Osteocyte (in vitro differentiated cells): ENCODE data around the gene SETD7. TPM values are rescaled to one million over a fixed set of nuclear protein-coding genes. Genes with fewer than 3 reads are reported as not detected.

Experiments
- DNase-seq: peaks from one replicate; pipeline ENCODE4 v3.0.0; 2021; ENCODE audit warnings: mixed read lengths; ENCODE audit not compliant: unreplicated experiment; ENCODE audit errors: extremely low spot score
- H3K27ac Mint-ChIP-seq: one replicate; pipeline ENCODE4 v1.8.0; 2021; ENCODE audit warnings: mild to moderate bottlenecking, mixed read lengths; ENCODE audit not compliant: unreplicated experiment
- H3K27me3 Mint-ChIP-seq: one replicate; pipeline ENCODE4 v1.8.0; 2021; ENCODE audit warnings: mixed read lengths; ENCODE audit not compliant: unreplicated experiment
- H3K36me3 Mint-ChIP-seq: one replicate; pipeline ENCODE4 v1.8.0; 2021; ENCODE audit warnings: mixed read lengths; ENCODE audit not compliant: unreplicated experiment
- H3K4me1 Mint-ChIP-seq: one replicate; pipeline ENCODE4 v1.8.0; 2021; ENCODE audit warnings: mixed read lengths; ENCODE audit not compliant: unreplicated experiment
- H3K4me3 Mint-ChIP-seq: one replicate; pipeline ENCODE4 v1.8.0; 2021; ENCODE audit warnings: mild to moderate bottlenecking, moderate library complexity, mixed read lengths; ENCODE audit not compliant: unreplicated experiment
- H3K9me3 Mint-ChIP-seq: one replicate; pipeline ENCODE4 v1.8.0; 2021; ENCODE audit warnings: mixed read lengths; ENCODE audit not compliant: unreplicated experiment
- total RNA-seq: library from RNA; stranded (reverse); gene quantifications from 2 replicates; pipeline ENCODE4 v1.2.1, GENCODE V29; 2021
- TF ChIP-seq, protein P1 (sequence below): fragments of 200-600 bp; sonication (generic); IDR thresholded peaks from 2 replicates; pipeline ENCODE4 v1.5.0; 2021; ENCODE audit warnings: antibody characterized with exemption, mild to moderate bottlenecking, moderate library complexity

Gene SETD7
- total RNA-seq, 1 donor from 2014 or later: 44.2 TPM

DNA sequence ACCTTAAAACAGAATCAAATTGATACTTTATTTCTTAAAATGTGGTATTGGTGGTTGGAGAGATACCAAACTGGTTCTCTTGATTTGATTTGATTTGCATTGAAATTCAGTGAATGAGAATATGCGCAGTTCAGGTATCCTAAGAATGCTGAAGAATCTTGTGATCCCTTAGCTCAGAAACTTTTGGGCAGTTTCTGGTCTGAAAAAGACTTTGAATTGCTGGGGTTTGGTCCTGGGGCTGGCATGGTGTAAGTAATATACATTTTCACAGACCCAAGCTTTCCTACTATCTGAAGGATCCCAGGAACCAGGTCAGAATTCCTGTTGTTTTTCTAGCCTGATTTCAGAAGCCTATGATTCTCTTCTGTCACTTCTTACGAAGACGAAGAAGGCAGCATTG is 95.5 kb downstream of the SETD7 start:
- peaks cover 49% of the 10 kb centered on the region for H3K4me1 Mint-ChIP-seq
- no peaks in the 10 kb centered on the region for H3K9me3 Mint-ChIP-seq

DNA sequence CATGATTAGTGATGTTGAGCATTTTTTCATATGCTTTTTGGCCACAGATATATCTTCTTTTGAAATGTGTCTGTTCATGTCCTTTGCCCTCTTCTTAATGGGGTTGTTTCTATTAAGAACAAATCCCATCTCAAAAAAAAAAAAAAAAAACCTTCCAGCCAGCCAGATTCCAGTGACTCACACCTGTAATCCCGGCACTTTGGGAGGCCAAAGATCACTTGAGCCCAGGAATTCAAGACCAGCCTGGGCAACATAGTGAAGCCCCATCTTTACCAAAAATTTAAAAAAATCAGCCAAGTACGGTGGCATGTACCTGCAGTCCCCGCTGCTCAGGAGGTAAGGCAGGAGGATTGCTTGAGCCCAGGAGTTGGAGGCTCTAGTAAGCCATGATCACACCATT is 97.0 kb downstream of the SETD7 start:
- Mint-ChIP-seq H3K27ac (peak overlapping the region; percentile 66), H3K4me1 (peaks cover 56% of the 10 kb centered on the region), H3K9me3 (no peaks in the 10 kb centered on the region), H3K36me3 (peaks cover 8% of the 10 kb centered on the region), H3K4me3 (no peak overlapping the region), H3K27me3 (no peaks in the 10 kb centered on the region)
- TF ChIP-seq, protein P1, sequence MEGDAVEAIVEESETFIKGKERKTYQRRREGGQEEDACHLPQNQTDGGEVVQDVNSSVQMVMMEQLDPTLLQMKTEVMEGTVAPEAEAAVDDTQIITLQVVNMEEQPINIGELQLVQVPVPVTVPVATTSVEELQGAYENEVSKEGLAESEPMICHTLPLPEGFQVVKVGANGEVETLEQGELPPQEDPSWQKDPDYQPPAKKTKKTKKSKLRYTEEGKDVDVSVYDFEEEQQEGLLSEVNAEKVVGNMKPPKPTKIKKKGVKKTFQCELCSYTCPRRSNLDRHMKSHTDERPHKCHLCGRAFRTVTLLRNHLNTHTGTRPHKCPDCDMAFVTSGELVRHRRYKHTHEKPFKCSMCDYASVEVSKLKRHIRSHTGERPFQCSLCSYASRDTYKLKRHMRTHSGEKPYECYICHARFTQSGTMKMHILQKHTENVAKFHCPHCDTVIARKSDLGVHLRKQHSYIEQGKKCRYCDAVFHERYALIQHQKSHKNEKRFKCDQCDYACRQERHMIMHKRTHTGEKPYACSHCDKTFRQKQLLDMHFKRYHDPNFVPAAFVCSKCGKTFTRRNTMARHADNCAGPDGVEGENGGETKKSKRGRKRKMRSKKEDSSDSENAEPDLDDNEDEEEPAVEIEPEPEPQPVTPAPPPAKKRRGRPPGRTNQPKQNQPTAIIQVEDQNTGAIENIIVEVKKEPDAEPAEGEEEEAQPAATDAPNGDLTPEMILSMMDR: no peak
- DNase-seq: no peak

More for the DNA sequence above, 95.5 kb downstream of the SETD7 start:
- H3K27ac Mint-ChIP-seq: no peak overlapping the region
- no peak overlapping the region for H3K4me3 Mint-ChIP-seq
- TF ChIP-seq, protein P1: no peak
- no peak for DNase-seq
- H3K27me3 Mint-ChIP-seq: no peaks in the 10 kb centered on the region
- peaks cover 9% of the 10 kb centered on the region for H3K36me3 Mint-ChIP-seq

DNA sequence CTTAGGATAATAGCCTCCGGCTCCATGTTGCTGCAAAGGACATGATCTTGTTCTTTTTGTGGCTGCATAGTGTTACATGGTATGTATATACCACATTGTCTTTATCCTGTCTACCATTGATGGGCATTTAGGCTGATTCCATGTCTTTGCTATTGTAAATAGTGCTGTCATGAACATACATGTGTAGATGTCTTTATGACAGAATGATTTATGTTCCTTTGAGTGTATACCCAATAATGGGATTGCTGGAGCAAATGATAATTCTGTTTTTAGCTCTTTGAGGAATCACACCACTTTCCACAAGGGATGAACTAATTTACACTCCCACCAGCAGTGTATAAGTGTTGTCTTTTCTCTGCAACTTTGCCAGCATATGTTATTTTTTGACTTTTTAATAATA is 97.5 kb downstream of the SETD7 start:
- H3K27ac Mint-ChIP-seq: peak overlapping the region; percentile 66
- no peaks in the 10 kb centered on the region for H3K9me3 Mint-ChIP-seq
- DNase-seq: no peak
- no peaks in the 10 kb centered on the region for H3K27me3 Mint-ChIP-seq
- peaks cover 53% of the 10 kb centered on the region for H3K4me1 Mint-ChIP-seq
- TF ChIP-seq, protein P1: no peak
- H3K36me3 Mint-ChIP-seq: peaks cover 4% of the 10 kb centered on the region
- no peak overlapping the region for H3K4me3 Mint-ChIP-seq

DNA sequence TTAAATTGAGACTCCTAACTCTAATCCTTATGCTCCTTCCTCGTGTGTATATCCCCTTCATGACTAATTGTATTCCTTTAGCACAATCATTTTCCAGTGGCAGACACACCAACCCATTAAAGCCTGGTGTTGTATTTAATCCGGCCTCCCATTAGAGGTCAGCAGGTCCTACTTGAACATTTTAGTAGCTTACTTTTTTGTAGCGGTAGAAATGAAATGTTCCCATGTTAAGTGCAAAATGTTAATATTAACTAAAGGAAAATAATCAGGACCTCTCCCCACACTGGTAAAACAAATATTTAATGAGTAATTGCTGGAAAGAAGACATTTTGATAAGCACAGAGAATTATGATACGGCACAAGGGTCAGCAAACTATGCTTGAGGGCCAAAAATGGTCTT is 98.7 kb downstream of the SETD7 start:
- H3K4me3 Mint-ChIP-seq: no peak overlapping the region
- DNase-seq: no peak
- TF ChIP-seq, protein P1: no peak
- H3K36me3 Mint-ChIP-seq: peaks cover 4% of the 10 kb centered on the region
- H3K4me1 Mint-ChIP-seq: peaks cover 58% of the 10 kb centered on the region
- H3K27me3 Mint-ChIP-seq: no peaks in the 10 kb centered on the region
- no peaks in the 10 kb centered on the region for H3K9me3 Mint-ChIP-seq
- no peak overlapping the region for H3K27ac Mint-ChIP-seq

DNA sequence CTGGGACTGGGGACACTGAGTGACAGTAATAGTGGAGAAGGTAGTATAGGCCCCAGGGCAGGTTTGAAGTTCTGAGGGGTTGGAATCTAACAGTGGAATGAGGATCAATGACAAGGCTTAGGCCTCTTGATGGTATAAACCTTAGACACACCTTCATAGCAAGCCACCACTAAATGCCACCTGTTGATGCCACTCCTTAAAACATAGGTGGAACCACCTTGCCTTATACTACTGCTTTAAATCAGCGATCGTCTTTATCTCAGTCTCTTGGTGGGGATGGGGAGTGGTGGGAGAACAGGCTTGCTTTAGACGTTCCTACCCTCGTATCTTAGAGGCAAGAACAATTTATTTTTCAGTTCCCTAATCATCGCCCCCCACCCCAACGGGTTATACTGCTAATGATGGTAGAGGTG is 100.9 kb downstream of the SETD7 start:
- H3K9me3 Mint-ChIP-seq: no peaks in the 10 kb centered on the region
- no peaks in the 10 kb centered on the region for H3K27me3 Mint-ChIP-seq
- peaks cover 66% of the 10 kb centered on the region for H3K4me1 Mint-ChIP-seq
- H3K36me3 Mint-ChIP-seq: peaks cover 7% of the 10 kb centered on the region
- peak overlapping the region; percentile 92 for H3K4me3 Mint-ChIP-seq
- no peak for DNase-seq
- TF ChIP-seq, protein P1: no peak
- peak overlapping the region; percentile 93 for H3K27ac Mint-ChIP-seq
